Stimulated activated CD8-positive, alpha-beta memory T cell treated with anti-CD3 and anti-CD28 coated beads, Interleukin-4, amount 100 ng/mL, for 24 hours (primary cell): ENCODE results near the gene UNC13D.
"Not testable (repeated sequence)": the region's sequence is repeated elsewhere in the genome, so short reads cannot be mapped to it uniquely, and the experiment has no call there.

Experiments used
- DNase-seq: peaks from one replicate; pipeline ENCODE4 v3.0.0-alpha.2; 2020; ENCODE audit warnings: low read depth

The UNC13D gene

GRCh38 chr17:75843577-75844529, at the start of gene UNC13D:
TSS of gene UNC13D (minus strand) at chr17:75844404. CDS start at chr17:75844337, 67 bp downstream.
- peak; percentile 50 for DNase-seq

- no peak for DNase-seq
Observed at GRCh38 chr17:75893305-75894048, 49.3 kb upstream of the UNC13D start.

GRCh38 chr17:75892556-75893224, 48.5 kb upstream of the UNC13D start:
- DNase-seq = no peak

- DNase-seq = no peak
Observed at GRCh38 chr17:75891605-75892555, 47.7 kb upstream of the UNC13D start.

- no peak for DNase-seq
Observed at GRCh38 chr17:75891022-75891604, 46.9 kb upstream of the UNC13D start.

- no peak for DNase-seq
Observed at GRCh38 chr17:75889454-75889853, 45.2 kb upstream of the UNC13D start.

GRCh38 chr17:75888484-75888883, 44.3 kb upstream of the UNC13D start:
- DNase-seq = no peak

- not testable (repeated sequence) for DNase-seq
Observed at GRCh38 chr17:75885860-75886259, 41.7 kb upstream of the UNC13D start.

GRCh38 chr17:75885431-75885830, 41.2 kb upstream of the UNC13D start:
- DNase-seq = no peak

- DNase-seq = no peak
Observed at GRCh38 chr17:75881678-75882454, 37.7 kb upstream of the UNC13D start.

- no peak for DNase-seq
Observed at GRCh38 chr17:75880266-75880665, 36.1 kb upstream of the UNC13D start.

- no peak for DNase-seq
Observed at GRCh38 chr17:75878174-75878998, 34.2 kb upstream of the UNC13D start, which contains the start of gene TRIM47. TSS of gene TRIM47 (minus strand) at chr17:75878581. CDS start at chr17:75878548, 33 bp downstream.

- DNase-seq = no peak
Observed at GRCh38 chr17:75877752-75878173, 33.6 kb upstream of the UNC13D start.

GRCh38 chr17:75876938-75877751, 32.9 kb upstream of the UNC13D start:
- DNase-seq = no peak

GRCh38 chr17:75876190-75876937, 32.2 kb upstream of the UNC13D start:
- DNase-seq = peak; percentile 47

GRCh38 chr17:75875940-75876189, 31.7 kb upstream of the UNC13D start:
- DNase-seq = no peak

GRCh38 chr17:75875182-75875939, 31.2 kb upstream of the UNC13D start:
- DNase-seq = no peak
